GM19099 (cell line): Measurements from ENCODE around the gene SMG6.

Experiments
- POLR2A ChIP-seq: IDR thresholded peaks from 3 replicates; pipeline ENCODE4 v1.6.1; 2011; ENCODE audit warnings: low read depth; ENCODE audit not compliant: insufficient read length; ENCODE audit errors: extremely low read depth

Gene SMG6

GRCh38 chr17:2059547-2060384 is 243.8 kb downstream of the SMG6 start:
- TF ChIP-seq POLR2A: no peak

GRCh38 chr17:2058586-2059546 is 244.7 kb downstream of the SMG6 start:
- no peak for TF ChIP-seq POLR2A

- no peak for TF ChIP-seq POLR2A
Measured at GRCh38 chr17:2057760-2058585, 245.6 kb downstream of the SMG6 start.

GRCh38 chr17:2057175-2057759 is 246.3 kb downstream of the SMG6 start:
- no peak for TF ChIP-seq POLR2A

GRCh38 chr17:2056206-2057174 is 247.1 kb downstream of the SMG6 start:
- TF ChIP-seq POLR2A: no peak

- peak; percentile 71 for TF ChIP-seq POLR2A
Measured at GRCh38 chr17:2055292-2056205, 248.0 kb downstream of the SMG6 start.

GRCh38 chr17:2054512-2055291 is 248.9 kb downstream of the SMG6 start, which contains the start of gene HIC1:
Gene HIC1, plus strand, starts transcription at chr17:2055103. Its CDS starts 1,588 bp downstream, at chr17:2056691.
- peak; percentile 81 for TF ChIP-seq POLR2A

GRCh38 chr17:2054262-2054511 is 249.4 kb downstream of the SMG6 start:
- TF ChIP-seq POLR2A: no peak

GRCh38 chr17:2053380-2054261 is 250.0 kb downstream of the SMG6 start:
- TF ChIP-seq POLR2A: no peak

GRCh38 chr17:2051933-2052559 is 251.5 kb downstream of the SMG6 start:
- TF ChIP-seq POLR2A: no peak
